Fibroblast of lung (primary cell): ENCODE results near the gene JOSD2. TPM values are rescaled to one million over a fixed set of nuclear protein-coding genes. Genes with fewer than 3 reads are reported as not detected.

Source experiments
- DNase-seq, 2 donors: peaks; one replicate each; pipeline versions ENCODE4 v3.0.0 to v3.0.0-alpha.2; 2010; ENCODE audit warnings: low read depth in 2 of 2
- H2AFZ ChIP-seq: 2 replicates; pipeline ENCODE4 v1.5.1; 2012; ENCODE audit warnings: low read length, control low read depth, inconsistent platforms
- H3K27ac ChIP-seq: 2 replicates; pipeline ENCODE4 v1.5.1; 2011; ENCODE audit warnings: low read length, control low read depth; ENCODE audit not compliant: insufficient read depth
- H3K27me3 ChIP-seq: 2 replicates; pipeline ENCODE4 v1.5.1; 2011; ENCODE audit warnings: mild to moderate bottlenecking, low read length; ENCODE audit not compliant: control insufficient read depth, insufficient read depth
- H3K36me3 ChIP-seq: 2 replicates; pipeline ENCODE4 v1.5.1; 2011; ENCODE audit warnings: low read length; ENCODE audit not compliant: control insufficient read depth, insufficient read depth
- H3K4me1 ChIP-seq: 2 replicates; pipeline ENCODE4 v1.5.1; 2011; ENCODE audit warnings: low read length; ENCODE audit not compliant: control insufficient read depth, insufficient read depth; ENCODE audit errors: extremely low read depth
- H3K4me2 ChIP-seq: 2 replicates; pipeline ENCODE4 v1.5.1; 2011; ENCODE audit warnings: low read length, control low read depth; ENCODE audit not compliant: insufficient read depth; ENCODE audit errors: extremely low read depth
- H3K4me3 ChIP-seq, 4 experiments: fragments of 200-600 bp in 1 of 4; sonication (generic) in 1 of 4; replicated peaks in 1 of 4; 2 replicates each; pipeline ENCODE4 v1.5.1; 2011 to 2016; ENCODE audit warnings: low read length in 4 of 4, low read depth in 3 of 4, mild to moderate bottlenecking in 3 of 4, control low read depth in 2 of 4, inconsistent platforms in 1 of 4, mixed read lengths in 1 of 4; ENCODE audit not compliant: insufficient read depth in 1 of 4; ENCODE audit errors: control extremely low read depth in 1 of 4
- H3K79me2 ChIP-seq: 2 replicates; pipeline ENCODE4 v1.5.1; 2012; ENCODE audit warnings: mild to moderate bottlenecking, low read length, inconsistent platforms; ENCODE audit not compliant: control insufficient read depth, insufficient read depth
- H3K9ac ChIP-seq: 2 replicates; pipeline ENCODE4 v1.5.1; 2011; ENCODE audit warnings: mild to moderate bottlenecking, low read length, control low read depth; ENCODE audit not compliant: insufficient read depth
- H3K9me3 ChIP-seq: 2 replicates; pipeline ENCODE4 v1.5.1; 2012; ENCODE audit warnings: low read depth, low read length; ENCODE audit not compliant: control insufficient read depth, insufficient read depth
- H4K20me1 ChIP-seq: 2 replicates; pipeline ENCODE4 v1.5.1; 2011; ENCODE audit warnings: low read length; ENCODE audit not compliant: control insufficient read depth, insufficient read depth; ENCODE audit errors: extremely low read depth
- CTCF ChIP-seq, 2 donors: IDR thresholded peaks in 1 of 2; conservative IDR thresholded peaks in 1 of 2; 1 replicate in 1 of 2; 2 replicates in 1 of 2; pipeline ENCODE4 v1.5.1; 2011 to 2012; ENCODE audit warnings: low read length in 2 of 2, control low read depth in 1 of 2, inconsistent platforms in 1 of 2, low read depth in 1 of 2, mild to moderate bottlenecking in 1 of 2
- EZH2 ChIP-seq: IDR thresholded peaks from 2 replicates; pipeline ENCODE4 v1.5.1; 2012; ENCODE audit warnings: low read length, control low read depth, mild to moderate bottlenecking; ENCODE audit errors: missing control alignments
- polyA plus RNA-seq, 2 donors: library from polyadenylated mRNA; depleted of rRNA in 1 of 2; stranded (reverse) in 1 of 2; unstranded in 1 of 2; fragments of >200 nt; gene quantifications; 2 replicates each; pipeline ENCODE4 v1.2.1, GENCODE V29; 2011 to 2012; ENCODE audit warnings: missing spikeins in 1 of 2
- total RNA-seq: library from RNA; depleted of rRNA; stranded (reverse); fragments of >200 nt; gene quantifications from 2 replicates; pipeline ENCODE4 v1.2.1, GENCODE V29; 2014

Gene JOSD2
- total and polyA plus RNA-seq, 2 donors (not counting 1 experiment from before 2014, with no cell fraction given): 17.3 to 48.6 TPM

- Histone ChIP-seq H3K9me3 (no peaks in the 10 kb centered on the region), H3K36me3 (no peaks in the 10 kb centered on the region), H3K4me3 (no peak overlapping the region), H2AFZ (no peak overlapping the region), H3K4me2 (no peak overlapping the region), H3K79me2 (no peaks in the 10 kb centered on the region), H3K9ac (no peak overlapping the region), H4K20me1 (no peaks in the 10 kb centered on the region), H3K4me1 (no peaks in the 10 kb centered on the region), H3K27me3 (no peaks in the 10 kb centered on the region), H3K27ac (no peak overlapping the region)
- no peak for TF ChIP-seq EZH2
- DNase-seq: no peak
These were observed 36.6 kb upstream of the JOSD2 start for GRCh38 chr19:50547385-50548190.

- no peak overlapping the region for H3K27ac ChIP-seq
- no peak overlapping the region for H3K9ac ChIP-seq
- TF ChIP-seq EZH2: no peak
- TF ChIP-seq CTCF (conservative IDR thresholded peaks at IDR 0.05 in 1 of 2, IDR thresholded peaks at IDR 0.05 in 1 of 2; ENCODE audit: low read depth in 1 of 2, low read length in 2 of 2): no peak
- H3K4me3 ChIP-seq: no peak overlapping the region
- H3K79me2 ChIP-seq: no peaks in the 10 kb centered on the region
- H3K9me3 ChIP-seq: no peaks in the 10 kb centered on the region
- DNase-seq: no peak
- no peaks in the 10 kb centered on the region for H3K36me3 ChIP-seq
- H3K27me3 ChIP-seq: no peaks in the 10 kb centered on the region
- H4K20me1 ChIP-seq: no peaks in the 10 kb centered on the region
- H2AFZ ChIP-seq: no peak overlapping the region
- no peaks in the 10 kb centered on the region for H3K4me1 ChIP-seq
- no peak overlapping the region for H3K4me2 ChIP-seq
These were observed 35.7 kb upstream of the JOSD2 start for GRCh38 chr19:50546527-50547221.

- Histone ChIP-seq H3K27me3 (no peaks in the 10 kb centered on the region), H4K20me1 (no peaks in the 10 kb centered on the region)
- TF ChIP-seq EZH2 (no peak), CTCF (conservative IDR thresholded peaks at IDR 0.05 in 1 of 2, IDR thresholded peaks at IDR 0.05 in 1 of 2; ENCODE audit: low read depth in 1 of 2, low read length in 2 of 2) (no peak)
These were observed 32.0 kb upstream of the JOSD2 start for GRCh38 chr19:50542943-50543342.

More at GRCh38 chr19:50542943-50543342, 32.0 kb upstream of the JOSD2 start:
- Histone ChIP-seq H2AFZ (no peak overlapping the region), H3K27ac (no peak overlapping the region), H3K36me3 (no peaks in the 10 kb centered on the region), H3K79me2 (no peaks in the 10 kb centered on the region), H3K9ac (no peak overlapping the region), H3K9me3 (no peaks in the 10 kb centered on the region), H3K4me1 (no peaks in the 10 kb centered on the region), H3K4me2 (no peak overlapping the region), H3K4me3 (no peak overlapping the region)
- DNase-seq: no peak
